IPS-18a (cell line): ENCODE measurements around the gene CCDC27.

Experiments used
- H3K27ac ChIP-seq: one replicate; pipeline ENCODE4 v1.5.1; 2013; ENCODE audit warnings: low read length
- H3K27me3 ChIP-seq: one replicate; pipeline ENCODE4 v1.6.1; 2013; ENCODE audit warnings: mild to moderate bottlenecking, low read length; ENCODE audit not compliant: control insufficient read depth, insufficient read depth
- H3K36me3 ChIP-seq: one replicate; pipeline ENCODE4 v1.6.1; 2013; ENCODE audit warnings: low read depth, low read length; ENCODE audit not compliant: control insufficient read depth
- H3K4me1 ChIP-seq: one replicate; pipeline ENCODE4 v1.6.1; 2013; ENCODE audit warnings: low read depth, low read length; ENCODE audit not compliant: control insufficient read depth
- H3K4me3 ChIP-seq: one replicate; pipeline ENCODE4 v1.5.1; 2013; ENCODE audit warnings: low read length
- H3K9ac ChIP-seq: one replicate; pipeline ENCODE4 v1.6.1; 2013; ENCODE audit warnings: mild to moderate bottlenecking, low read length, moderate library complexity
- H3K9me3 ChIP-seq: one replicate; pipeline ENCODE4 v1.6.1; 2013; ENCODE audit warnings: low read depth, low read length; ENCODE audit not compliant: control insufficient read depth

The CCDC27 gene

DNA sequence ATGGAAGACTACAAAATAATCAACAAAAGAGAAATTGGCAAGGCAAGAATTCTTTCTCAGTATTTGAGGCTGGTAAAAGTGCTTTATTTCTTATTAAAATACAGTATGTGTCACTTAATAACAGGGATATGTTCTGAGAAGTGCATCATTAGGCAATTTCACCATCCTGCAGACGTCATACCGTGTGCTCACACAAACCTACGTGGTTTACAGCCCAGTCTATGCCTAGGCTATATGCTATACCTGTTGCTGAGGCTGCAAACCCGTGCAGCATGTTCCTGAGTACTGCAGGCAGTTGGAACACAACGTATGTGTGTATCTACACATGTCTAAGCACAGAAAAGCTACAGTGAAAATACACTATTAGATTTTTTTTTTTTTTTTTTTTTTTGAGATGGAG, 2.7 kb upstream of the CCDC27 start:
- H3K9me3 ChIP-seq: no peaks in the 10 kb centered on the region
- H3K4me3 ChIP-seq: no peak overlapping the region
- H3K9ac ChIP-seq: no peak overlapping the region
- H3K4me1 ChIP-seq: peaks cover 8% of the 10 kb centered on the region
- H3K36me3 ChIP-seq: no peaks in the 10 kb centered on the region
- H3K27me3 ChIP-seq: peaks cover 6% of the 10 kb centered on the region
- no peak overlapping the region for H3K27ac ChIP-seq

DNA sequence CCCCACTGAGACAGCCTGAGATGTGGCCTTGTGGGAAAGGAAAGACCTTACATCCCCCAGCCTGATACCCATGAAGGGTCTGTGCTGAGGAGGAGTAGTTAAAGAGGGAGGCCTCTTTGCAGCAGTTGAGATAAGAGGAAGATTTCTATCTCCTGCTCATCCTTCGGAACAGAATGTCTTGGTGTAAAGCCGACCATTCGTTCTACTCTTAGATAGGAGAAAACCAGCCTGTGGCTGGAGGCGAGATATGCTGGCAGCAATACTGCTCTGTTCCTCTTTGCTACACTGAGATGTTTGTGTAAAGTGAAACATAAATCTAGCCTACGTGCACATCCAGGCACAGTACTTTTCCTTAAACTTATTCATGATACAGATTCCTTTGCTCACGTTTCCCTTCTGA, 1.5 kb upstream of the CCDC27 start:
- no peaks in the 10 kb centered on the region for H3K9me3 ChIP-seq

DNA sequence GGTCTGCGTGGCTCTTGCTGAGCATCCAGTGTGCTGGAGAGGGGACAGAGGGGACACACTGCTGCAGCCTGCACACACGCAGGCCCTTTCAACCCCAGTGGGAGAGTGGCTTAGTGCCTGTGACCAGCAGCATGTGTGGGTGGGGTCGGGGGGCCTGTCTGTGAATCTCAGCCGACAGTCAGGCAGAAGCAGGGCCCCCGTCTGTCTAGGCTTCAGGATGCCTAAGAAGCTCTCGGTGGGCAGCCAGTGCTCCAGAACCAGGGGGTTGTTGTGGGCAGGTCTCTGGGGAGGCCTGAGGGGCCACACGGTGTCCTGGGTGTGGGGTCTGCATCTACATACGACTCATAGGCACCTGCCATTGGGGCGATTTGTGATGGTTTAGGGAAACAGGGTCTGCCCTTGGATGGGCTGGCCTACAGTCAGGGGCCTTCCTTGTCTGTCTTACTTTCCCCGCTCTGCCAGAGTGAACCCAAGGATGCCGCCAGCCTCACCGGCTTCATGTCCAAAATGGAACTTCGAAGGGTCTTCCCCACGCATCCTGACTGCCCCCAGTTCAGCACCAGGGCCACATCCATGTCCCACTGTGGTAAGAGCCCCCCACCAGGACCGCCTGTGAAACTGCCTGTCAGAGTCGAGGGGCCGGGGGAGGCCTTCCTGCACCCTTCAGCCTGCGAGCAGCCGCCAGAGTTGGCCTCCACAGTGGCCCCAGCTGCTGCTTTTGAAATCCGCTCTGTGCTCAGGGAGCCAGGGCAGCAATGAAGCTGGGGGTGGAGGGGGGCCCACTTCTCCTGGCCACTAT, 1.6 kb downstream of the CCDC27 start:
- no peaks in the 10 kb centered on the region for H3K4me1 ChIP-seq
- no peaks in the 10 kb centered on the region for H3K36me3 ChIP-seq
- no peak overlapping the region for H3K9ac ChIP-seq
- peaks cover 6% of the 10 kb centered on the region for H3K27me3 ChIP-seq
- H3K9me3 ChIP-seq: no peaks in the 10 kb centered on the region
- no peak overlapping the region for H3K27ac ChIP-seq
- no peak overlapping the region for H3K4me3 ChIP-seq

More for the DNA sequence above, 1.5 kb upstream of the CCDC27 start:
- Histone ChIP-seq H3K4me1 (peaks cover 4% of the 10 kb centered on the region), H3K36me3 (no peaks in the 10 kb centered on the region), H3K4me3 (no peak overlapping the region), H3K27ac (no peak overlapping the region), H3K9ac (no peak overlapping the region), H3K27me3 (peaks cover 6% of the 10 kb centered on the region)

DNA sequence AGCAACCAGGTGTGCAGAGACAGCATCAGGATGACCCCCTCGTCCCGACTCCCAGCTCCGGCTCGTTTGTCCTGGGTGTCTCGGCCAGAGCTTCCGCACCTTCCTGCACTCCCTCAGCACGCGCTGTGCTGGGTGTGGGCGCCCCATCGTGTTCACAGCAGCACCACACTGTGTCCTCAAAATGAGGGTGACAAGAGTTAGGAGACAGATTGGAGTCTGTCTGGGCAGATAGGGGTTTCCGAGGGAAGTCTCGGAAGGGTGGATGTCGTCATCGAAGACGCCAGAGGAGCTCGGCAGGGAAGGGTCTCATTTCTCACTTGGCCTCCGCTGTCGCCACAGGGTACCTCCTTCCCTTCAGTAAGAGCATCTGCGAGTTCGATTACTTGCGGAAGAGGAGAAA, 4.1 kb downstream of the CCDC27 start:
- Histone ChIP-seq H3K36me3 (no peaks in the 10 kb centered on the region), H3K9me3 (no peaks in the 10 kb centered on the region)

DNA sequence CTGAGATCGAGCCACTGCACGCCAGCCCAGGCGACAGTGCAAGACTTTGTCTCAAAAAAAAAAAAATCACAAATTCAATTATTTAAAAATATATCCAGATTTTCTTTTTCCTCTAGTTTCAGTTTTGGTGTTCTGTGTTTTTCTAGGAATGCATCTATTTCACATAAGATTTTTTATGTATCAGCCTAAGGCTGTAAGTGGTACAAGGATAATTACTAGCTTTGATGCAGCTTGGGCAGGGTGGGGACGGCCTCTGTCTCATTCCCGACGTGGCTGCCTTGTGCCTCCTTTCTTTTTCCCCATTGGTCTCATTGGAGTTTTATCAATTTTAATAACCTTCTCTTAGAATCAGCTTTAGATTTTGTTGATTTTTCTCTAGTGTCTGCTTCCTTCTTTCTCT, 6.9 kb downstream of the CCDC27 start:
- Histone ChIP-seq H3K4me3 (no peak overlapping the region), H3K27ac (no peak overlapping the region), H3K9ac (no peak overlapping the region), H3K9me3 (no peaks in the 10 kb centered on the region), H3K36me3 (no peaks in the 10 kb centered on the region), H3K27me3 (peaks cover 7% of the 10 kb centered on the region), H3K4me1 (no peaks in the 10 kb centered on the region)

More for the DNA sequence above, 4.1 kb downstream of the CCDC27 start:
- no peak overlapping the region for H3K27ac ChIP-seq
- no peak overlapping the region for H3K9ac ChIP-seq
- H3K27me3 ChIP-seq: peaks cover 7% of the 10 kb centered on the region
- no peak overlapping the region for H3K4me3 ChIP-seq
- H3K4me1 ChIP-seq: no peaks in the 10 kb centered on the region

DNA sequence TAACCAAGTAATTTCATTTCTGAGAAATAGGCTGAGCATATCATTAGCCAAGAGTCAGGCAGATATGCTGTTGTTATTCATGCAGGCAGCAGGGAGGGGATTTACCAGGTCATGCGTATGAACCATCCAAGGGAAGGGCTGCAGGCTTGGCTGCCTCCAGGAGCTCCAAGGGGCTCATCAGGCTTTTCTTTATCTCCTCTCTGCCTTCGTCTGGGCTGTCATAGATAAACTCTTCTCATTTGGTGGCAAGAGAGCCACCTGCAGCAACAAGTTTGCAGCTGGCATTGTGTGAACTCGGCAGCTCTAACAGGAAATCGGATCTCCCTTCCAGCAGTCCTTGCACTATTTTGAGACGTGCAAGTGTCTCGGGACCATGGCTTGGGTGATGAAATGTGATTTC, 7.5 kb downstream of the CCDC27 start:
- no peak overlapping the region for H3K9ac ChIP-seq
- H3K9me3 ChIP-seq: no peaks in the 10 kb centered on the region
- no peak overlapping the region for H3K27ac ChIP-seq
- no peak overlapping the region for H3K4me3 ChIP-seq
- no peaks in the 10 kb centered on the region for H3K36me3 ChIP-seq
- H3K27me3 ChIP-seq: peaks cover 7% of the 10 kb centered on the region
- no peaks in the 10 kb centered on the region for H3K4me1 ChIP-seq

DNA sequence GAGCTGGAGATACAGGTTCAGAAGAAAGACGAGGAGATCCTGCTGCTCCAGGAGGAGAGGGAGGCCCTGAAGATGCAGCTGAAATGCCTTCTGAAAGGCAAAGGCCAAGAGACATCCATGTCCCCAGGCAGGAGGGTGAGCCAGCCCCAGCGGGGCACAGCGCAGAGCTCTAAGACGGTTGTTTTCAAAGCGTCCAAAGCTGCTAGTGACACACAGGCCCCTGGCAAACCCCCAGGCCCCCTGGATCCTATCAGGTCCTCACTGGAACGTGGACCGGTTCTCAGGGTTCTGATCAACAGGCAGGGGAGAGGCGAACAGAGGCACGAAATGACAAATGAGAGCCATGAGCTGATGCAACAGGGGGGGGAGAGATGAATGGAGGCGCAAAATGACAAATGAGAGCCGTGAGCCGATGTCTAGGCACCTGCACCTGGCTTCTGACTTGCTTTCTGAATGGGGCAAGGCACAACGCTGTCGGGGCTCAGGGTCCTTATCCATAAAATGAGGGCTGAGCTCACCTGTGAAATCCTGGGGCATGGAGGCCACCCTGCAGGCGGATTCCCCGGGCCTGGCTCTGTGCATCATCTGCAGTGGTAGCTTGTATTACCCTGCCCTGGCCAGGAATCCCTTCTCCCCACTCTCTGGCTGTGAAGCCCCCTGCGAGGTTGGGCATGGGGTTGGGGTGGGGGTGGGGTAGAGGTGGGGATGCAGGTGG, 9.2 kb downstream of the CCDC27 start:
- H3K9me3 ChIP-seq: no peaks in the 10 kb centered on the region
- H3K36me3 ChIP-seq: no peaks in the 10 kb centered on the region
- H3K4me1 ChIP-seq: no peaks in the 10 kb centered on the region
- H3K27ac ChIP-seq: no peak overlapping the region
- no peak overlapping the region for H3K9ac ChIP-seq
- H3K27me3 ChIP-seq: peaks cover 7% of the 10 kb centered on the region
- no peak overlapping the region for H3K4me3 ChIP-seq

DNA sequence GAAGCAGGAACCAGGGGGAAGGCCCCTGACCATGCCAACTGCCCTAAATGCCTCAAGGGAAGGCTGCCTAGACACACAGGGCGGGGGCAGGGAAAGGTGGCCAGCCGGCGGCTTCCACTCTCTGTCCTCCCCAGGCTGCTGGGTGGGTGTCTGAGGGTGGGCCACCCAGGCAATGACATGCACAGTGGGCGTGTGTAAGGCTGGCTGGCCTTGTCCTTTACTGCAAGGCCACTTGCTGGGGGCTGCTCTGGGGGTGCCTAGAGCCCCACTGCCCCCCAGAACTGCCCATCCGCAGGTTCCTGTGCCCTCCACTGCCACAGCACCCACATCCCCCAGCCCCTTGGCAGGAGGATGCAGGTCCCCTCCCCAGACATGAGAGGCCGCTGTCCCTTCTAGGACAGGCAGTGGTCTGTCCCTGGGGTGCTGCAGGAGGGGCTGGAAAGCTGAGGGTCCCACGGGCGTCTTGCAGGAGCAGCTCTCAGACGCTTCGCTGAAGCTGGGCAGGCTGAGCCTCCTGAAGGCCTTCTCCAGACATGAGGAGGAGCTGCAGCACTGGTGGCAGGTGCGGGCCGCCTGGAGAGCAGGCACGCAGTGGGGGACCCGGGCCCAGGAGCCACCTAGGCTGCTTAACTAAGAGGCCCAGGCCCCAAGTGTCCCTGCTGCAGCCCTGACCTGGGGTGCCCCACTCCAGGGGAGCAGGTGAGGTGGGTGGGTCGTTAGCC, 10.1 kb downstream of the CCDC27 start:
- Histone ChIP-seq H3K4me1 (no peaks in the 10 kb centered on the region), H3K27me3 (peaks cover 7% of the 10 kb centered on the region), H3K9ac (no peak overlapping the region), H3K9me3 (no peaks in the 10 kb centered on the region), H3K36me3 (no peaks in the 10 kb centered on the region), H3K4me3 (no peak overlapping the region), H3K27ac (no peak overlapping the region)

DNA sequence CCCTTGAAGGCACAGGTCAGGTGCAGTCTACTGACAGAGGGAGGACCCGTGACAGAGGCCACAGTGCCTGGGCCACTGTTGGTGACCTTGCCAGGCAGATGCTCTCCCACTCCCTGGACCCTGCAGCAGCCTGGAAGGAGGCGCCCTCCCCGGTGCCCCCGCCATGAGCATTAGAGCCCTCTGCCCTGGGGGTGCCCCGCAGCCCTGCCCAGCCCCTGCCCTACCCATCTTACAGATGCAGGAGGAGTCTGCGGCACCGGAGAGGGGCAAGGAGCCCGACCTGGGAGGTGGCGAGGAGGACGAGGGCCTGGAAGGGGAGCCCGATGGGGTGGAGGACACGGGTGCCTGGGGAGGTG, 10.6 kb downstream of the CCDC27 start:
- no peaks in the 10 kb centered on the region for H3K36me3 ChIP-seq
- no peaks in the 10 kb centered on the region for H3K9me3 ChIP-seq
- H3K27ac ChIP-seq: no peak overlapping the region
- no peaks in the 10 kb centered on the region for H3K4me1 ChIP-seq
- H3K27me3 ChIP-seq: peaks cover 7% of the 10 kb centered on the region
- H3K9ac ChIP-seq: no peak overlapping the region
- no peak overlapping the region for H3K4me3 ChIP-seq

DNA sequence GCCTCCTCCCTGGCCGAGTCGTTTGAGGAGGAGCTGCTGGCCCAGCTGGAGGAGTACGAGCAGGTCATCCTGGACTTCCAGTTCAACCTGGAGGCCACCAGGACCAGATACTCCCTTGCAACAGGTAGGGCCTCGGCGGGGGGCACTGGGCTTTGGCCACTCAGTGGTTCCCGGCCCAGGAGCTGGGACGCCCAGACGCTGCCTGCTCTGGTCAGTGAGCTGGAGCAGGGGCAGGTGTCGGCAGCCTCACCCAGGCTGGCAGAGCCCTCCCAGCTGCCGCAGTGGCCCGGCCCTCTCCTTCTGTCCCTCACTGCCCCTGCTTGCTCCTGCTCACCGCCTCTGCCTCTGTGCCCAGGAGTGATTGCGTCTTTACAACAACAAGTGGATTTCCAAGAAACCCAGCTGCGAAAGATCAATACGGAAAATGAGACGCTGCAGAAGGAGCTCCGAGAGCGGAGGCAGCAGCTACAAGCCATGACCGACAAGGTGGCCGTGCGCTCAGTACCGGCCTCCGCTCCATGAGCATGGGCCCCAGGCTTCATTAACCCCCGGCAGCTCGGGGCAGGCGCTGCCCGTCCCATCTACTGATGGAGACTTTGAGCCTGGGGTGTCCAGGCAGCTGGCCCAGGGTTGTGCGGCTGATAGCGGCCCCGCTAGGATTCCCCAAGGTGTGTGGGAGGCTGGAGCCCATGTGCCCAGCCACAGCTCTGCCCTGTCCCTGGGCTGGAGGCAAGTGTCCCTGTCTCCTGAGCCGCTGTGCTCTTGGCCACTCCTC, 11.3 kb downstream of the CCDC27 start:
- H3K36me3 ChIP-seq: no peaks in the 10 kb centered on the region
- no peak overlapping the region for H3K27ac ChIP-seq
- H3K9me3 ChIP-seq: no peaks in the 10 kb centered on the region
- no peak overlapping the region for H3K4me3 ChIP-seq
- peaks cover 7% of the 10 kb centered on the region for H3K27me3 ChIP-seq
- H3K4me1 ChIP-seq: no peaks in the 10 kb centered on the region
- H3K9ac ChIP-seq: no peak overlapping the region

DNA sequence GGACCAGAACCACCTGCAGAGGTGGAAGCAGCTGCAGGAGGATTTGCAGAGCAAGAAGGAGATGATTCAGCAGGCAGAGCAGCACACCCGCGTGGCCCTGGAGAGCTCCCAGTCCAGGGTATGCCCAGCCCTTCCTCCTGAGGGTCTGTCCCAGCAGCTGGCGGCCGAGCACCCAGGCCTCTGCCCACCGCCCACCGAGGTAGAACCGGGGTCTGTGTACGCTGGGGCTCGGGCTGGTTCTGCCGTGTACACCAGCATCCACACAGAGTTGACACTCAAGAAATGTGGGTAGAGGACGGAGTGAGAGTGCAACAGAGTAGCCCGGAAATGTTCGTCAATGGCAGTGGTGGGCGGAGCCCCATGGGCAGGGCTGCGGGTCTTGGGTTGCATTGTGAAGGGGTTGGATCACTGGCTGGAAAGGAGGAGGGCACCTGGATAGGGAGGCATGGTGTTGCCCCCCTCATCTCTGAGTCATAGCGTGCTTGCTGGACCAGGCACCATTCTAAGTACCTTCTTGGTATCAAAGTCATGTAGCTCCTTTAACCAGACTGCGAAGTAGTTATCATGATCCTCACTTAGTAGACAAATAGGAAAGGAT, 15.2 kb downstream of the CCDC27 start:
- Histone ChIP-seq H3K36me3 (no peaks in the 10 kb centered on the region), H3K4me1 (peaks cover 4% of the 10 kb centered on the region), H3K27me3 (peaks cover 6% of the 10 kb centered on the region), H3K4me3 (no peak overlapping the region), H3K9me3 (no peaks in the 10 kb centered on the region), H3K9ac (no peak overlapping the region), H3K27ac (no peak overlapping the region)
